Right lobe of liver (tissue), 6 donors: ENCODE data around the gene PTPN7. TPM values are rescaled to one million over a fixed set of nuclear protein-coding genes. Genes with fewer than 3 reads are reported as not detected.

ENCODE experiments used
- ATAC-seq, 4 donors: fragments of 200-7000 bp; cut with Tn5 transposase; one replicate each; pipeline ENCODE4 v1.9.1; 2020; ENCODE audit warnings: mild to moderate bottlenecking in 4 of 4, moderate library complexity in 4 of 4
- DNase-seq, 3 donors: peaks; one replicate each; pipeline ENCODE4 v3.0.0-alpha.2; 2020
- H3K27ac ChIP-seq, 3 donors: fragments of 200-600 bp; one replicate each; pipeline ENCODE4 v1.8.0; 2022
- H3K27me3 ChIP-seq, 2 donors: fragments of 200-600 bp; one replicate each; pipeline ENCODE4 v1.8.0; 2022
- H3K36me3 ChIP-seq, 4 donors: fragments of 200-600 bp; sonication (generic) in 1 of 4; one replicate each; pipeline versions ENCODE4 v1.5.1 to v1.8.0; 2017 to 2022; ENCODE audit warnings: control low read depth in 1 of 4
- H3K4me1 ChIP-seq, 4 donors: fragments of 200-600 bp; sonication (generic) in 1 of 4; one replicate each; pipeline versions ENCODE4 v1.5.1 to v1.8.0; 2017 to 2022; ENCODE audit warnings: control low read depth in 1 of 4
- H3K4me3 ChIP-seq, 3 donors: fragments of 200-600 bp; one replicate each; pipeline ENCODE4 v1.8.0; 2022
- H3K9me3 ChIP-seq, 4 donors: fragments of 200-600 bp; sonication (generic) in 1 of 4; one replicate each; pipeline versions ENCODE4 v1.5.1 to v1.8.0; 2017 to 2022; ENCODE audit warnings: control low read depth in 1 of 4
- CTCF ChIP-seq, 4 donors: fragments of 200-600 bp in 3 of 4; fragments of 450-650 bp in 1 of 4; IDR thresholded peaks; one replicate each; pipeline versions ENCODE4 v1.5.1 to v1.8.0; 2016 to 2022; ENCODE audit warnings: antibody characterized with exemption in 4 of 4, mild to moderate bottlenecking in 2 of 4
- POLR2A ChIP-seq: fragments of 450-650 bp; IDR thresholded peaks from one replicate; pipeline ENCODE4 v1.6.1; 2017; ENCODE audit warnings: antibody characterized with exemption, mild to moderate bottlenecking
- WGBS: methylation state at CpG from one replicate; pipeline ENCODE4 v1.1.6; 2018; ENCODE audit warnings: low coverage, low lambda C conversion rate; ENCODE audit not compliant: insufficient coverage; ENCODE audit errors: missing lambda C conversion rate; 5-methylcytosine and 5-hydroxymethylcytosine counted together
- intact Hi-C, 2 donors: fragments of 100-400 bp; cut with DNase I; formaldehyde crosslinking; loops; one replicate each; pipeline versions ENCODE4 v1.11.2 to v1.14.1; 2022
- total RNA-seq, 6 experiments: library from RNA; depleted of rRNA in 2 of 6; stranded (reverse); fragments of >200 nt in 2 of 6; fragmentation: NEBNext Ultra II Directional in 3 of 6; extraction: Animal tissue kit (Norgen Biotek cat#: 25700) in 3 of 6; gene quantifications; one replicate each; pipeline versions ENCODE4 v1.1.0 to v1.2.4, GENCODE V29; 2016 to 2023
- donor health status: DM: no; HTN: yes; CAD: no.
- donor health status: DM: no; HTN: no; CAD: no.
- donor health status: DM: no; HTN: no; CAD: no.
- donor health status: DM: no; HTN: yes; CAD: no.
- donor health status: DM: no; HTN: yes; CAD: no.

The PTPN7 gene
- total RNA-seq, 6 experiments from 2014 or later = 0.18 to 5.1 (median 0.73) TPM

GRCh38 chr1:202203238-202204039 lies 43.0 kb upstream of the PTPN7 start:
- H3K27ac ChIP-seq = no peak overlapping the region
- no peak for ATAC-seq
- H3K4me1 ChIP-seq = no peaks in the 10 kb centered on the region
- H3K36me3 ChIP-seq = no peaks in the 10 kb centered on the region
- whole genome bisulfite sequencing = 58% methylated on average over 8 of the region's 13 CpGs
- no peak overlapping the region for H3K4me3 ChIP-seq
- TF ChIP-seq POLR2A (no peak), CTCF (IDR thresholded peaks at IDR 0.05) (no peak)
- H3K27me3 ChIP-seq = no peaks in the 10 kb centered on the region
- DNase-seq = no peak
- no peaks in the 10 kb centered on the region for H3K9me3 ChIP-seq
- intact Hi-C loops = no loop called here

GRCh38 chr1:202202500-202203168 lies 42.2 kb upstream of the PTPN7 start:
- ATAC-seq (no peak), DNase-seq (no peak)
- Histone ChIP-seq H3K4me3 (no peak overlapping the region), H3K36me3 (no peaks in the 10 kb centered on the region), H3K9me3 (no peaks in the 10 kb centered on the region), H3K27me3 (no peaks in the 10 kb centered on the region), H3K27ac (no peak overlapping the region), H3K4me1 (no peaks in the 10 kb centered on the region)
- 63% methylated on average over 2 of the region's 7 CpGs for WGBS
- TF ChIP-seq CTCF (IDR thresholded peaks at IDR 0.05) (no peak), POLR2A (no peak)
- intact Hi-C loops = no loop called here

GRCh38 chr1:202201971-202202370 lies 41.6 kb upstream of the PTPN7 start:
- Histone ChIP-seq H3K27me3 (no peaks in the 10 kb centered on the region), H3K4me3 (no peak overlapping the region), H3K9me3 (no peaks in the 10 kb centered on the region), H3K27ac (no peak overlapping the region), H3K36me3 (no peaks in the 10 kb centered on the region), H3K4me1 (no peaks in the 10 kb centered on the region)
- DNase-seq (no peak), ATAC-seq (no peak)
- 36% methylated on average over 2 of the region's 4 CpGs for WGBS
- no peak for TF ChIP-seq POLR2A
- TF ChIP-seq CTCF (IDR thresholded peaks at IDR 0.05) = no peak
- intact Hi-C loops = no loop called here

GRCh38 chr1:202201266-202201665 lies 40.9 kb upstream of the PTPN7 start:
- ATAC-seq (no peak), DNase-seq (no peak)
- 59% methylated on average over 3 of the region's 3 CpGs for WGBS
- H3K27me3 ChIP-seq = no peaks in the 10 kb centered on the region
- H3K4me1 ChIP-seq = no peaks in the 10 kb centered on the region
- H3K4me3 ChIP-seq = no peak overlapping the region
- intact Hi-C loops = no loop called here
- no peak overlapping the region for H3K27ac ChIP-seq
- no peak for TF ChIP-seq CTCF (IDR thresholded peaks at IDR 0.05)
- no peak for TF ChIP-seq POLR2A
- H3K36me3 ChIP-seq = no peaks in the 10 kb centered on the region
- no peaks in the 10 kb centered on the region for H3K9me3 ChIP-seq
